GM12874 (cell line): ENCODE data around the gene DTD2.

ENCODE experiments used
- TF ChIP-seq, protein P1 (sequence below): IDR thresholded peaks from 2 replicates; pipeline ENCODE4 v1.5.1; 2011; ENCODE audit warnings: low read depth, mild to moderate bottlenecking, control low read depth, low read length, moderate library complexity; ENCODE audit not compliant: insufficient read depth

Gene DTD2

DNA sequence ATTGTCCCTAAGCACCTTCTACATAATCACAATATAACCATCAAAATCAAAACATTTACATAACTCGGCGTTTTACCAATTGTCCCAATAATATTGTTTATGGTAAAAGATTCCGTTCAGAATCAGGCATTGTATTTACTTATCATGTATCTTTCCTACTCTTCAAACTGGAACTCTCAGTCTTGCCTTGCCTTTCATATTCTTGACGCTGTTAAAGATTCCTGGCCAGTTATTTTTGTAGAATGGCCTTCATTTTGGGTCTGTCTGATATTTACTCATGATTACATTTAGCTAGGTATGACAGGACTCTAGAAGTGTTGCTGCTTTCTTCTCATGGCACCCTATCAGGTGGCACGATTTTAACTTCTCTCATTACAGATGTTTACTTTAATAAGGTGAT is 36.1 kb downstream of the DTD2 start:
- TF ChIP-seq, protein P1, sequence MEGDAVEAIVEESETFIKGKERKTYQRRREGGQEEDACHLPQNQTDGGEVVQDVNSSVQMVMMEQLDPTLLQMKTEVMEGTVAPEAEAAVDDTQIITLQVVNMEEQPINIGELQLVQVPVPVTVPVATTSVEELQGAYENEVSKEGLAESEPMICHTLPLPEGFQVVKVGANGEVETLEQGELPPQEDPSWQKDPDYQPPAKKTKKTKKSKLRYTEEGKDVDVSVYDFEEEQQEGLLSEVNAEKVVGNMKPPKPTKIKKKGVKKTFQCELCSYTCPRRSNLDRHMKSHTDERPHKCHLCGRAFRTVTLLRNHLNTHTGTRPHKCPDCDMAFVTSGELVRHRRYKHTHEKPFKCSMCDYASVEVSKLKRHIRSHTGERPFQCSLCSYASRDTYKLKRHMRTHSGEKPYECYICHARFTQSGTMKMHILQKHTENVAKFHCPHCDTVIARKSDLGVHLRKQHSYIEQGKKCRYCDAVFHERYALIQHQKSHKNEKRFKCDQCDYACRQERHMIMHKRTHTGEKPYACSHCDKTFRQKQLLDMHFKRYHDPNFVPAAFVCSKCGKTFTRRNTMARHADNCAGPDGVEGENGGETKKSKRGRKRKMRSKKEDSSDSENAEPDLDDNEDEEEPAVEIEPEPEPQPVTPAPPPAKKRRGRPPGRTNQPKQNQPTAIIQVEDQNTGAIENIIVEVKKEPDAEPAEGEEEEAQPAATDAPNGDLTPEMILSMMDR, result no peak

DNA sequence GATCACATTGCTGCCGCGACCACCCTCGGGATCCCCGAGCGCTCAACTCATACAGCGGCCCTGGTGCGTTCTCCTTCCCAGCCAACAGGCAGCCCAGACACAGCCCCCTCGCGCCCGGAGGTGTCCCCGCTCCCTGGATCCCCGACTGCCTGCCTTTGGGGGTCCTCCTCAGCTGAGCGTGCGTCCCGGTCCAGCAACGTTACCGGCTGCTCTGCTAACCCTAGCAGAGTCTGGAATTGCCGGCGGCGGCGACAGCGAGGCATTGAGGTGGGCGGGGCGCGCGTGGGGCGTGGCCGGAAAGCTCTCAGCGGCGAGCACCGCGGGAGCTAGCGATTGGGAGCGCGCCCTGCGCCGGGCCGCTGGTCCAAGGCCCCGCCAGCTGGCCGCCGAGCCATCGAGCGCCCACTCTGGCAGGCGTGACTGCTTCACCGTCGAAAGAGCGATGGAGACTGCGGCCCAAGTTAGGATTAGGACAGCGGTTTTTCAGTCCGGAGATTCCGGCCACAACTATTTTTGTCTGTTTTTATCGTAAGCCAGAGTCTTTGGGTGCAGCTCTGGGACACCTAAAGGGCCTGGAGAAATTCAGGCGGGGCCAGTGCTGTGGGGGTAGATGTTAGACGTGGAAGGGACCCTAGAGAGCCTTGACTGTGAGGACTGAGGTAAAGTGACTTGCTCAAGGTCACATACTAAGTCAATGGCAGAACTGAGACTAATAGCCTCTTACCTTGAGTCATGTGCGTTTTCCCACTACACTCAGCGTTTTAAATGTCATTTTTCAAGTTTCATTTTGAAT is 36.8 kb downstream of the DTD2 start, which contains the start of gene HEATR5A:
HEATR5A (minus strand) TSS at position 232 of the 793 bp plus-strand sequence. CDS start 17,575 bp downstream, outside the sequence.
- TF ChIP-seq, protein P1, result peak; percentile 30; the same call in 1 of the 2 replicates

- TF ChIP-seq, protein P1, result no peak
Measured at GRCh38 chr14:31419967-31420318, 37.4 kb downstream of the DTD2 start.

DNA sequence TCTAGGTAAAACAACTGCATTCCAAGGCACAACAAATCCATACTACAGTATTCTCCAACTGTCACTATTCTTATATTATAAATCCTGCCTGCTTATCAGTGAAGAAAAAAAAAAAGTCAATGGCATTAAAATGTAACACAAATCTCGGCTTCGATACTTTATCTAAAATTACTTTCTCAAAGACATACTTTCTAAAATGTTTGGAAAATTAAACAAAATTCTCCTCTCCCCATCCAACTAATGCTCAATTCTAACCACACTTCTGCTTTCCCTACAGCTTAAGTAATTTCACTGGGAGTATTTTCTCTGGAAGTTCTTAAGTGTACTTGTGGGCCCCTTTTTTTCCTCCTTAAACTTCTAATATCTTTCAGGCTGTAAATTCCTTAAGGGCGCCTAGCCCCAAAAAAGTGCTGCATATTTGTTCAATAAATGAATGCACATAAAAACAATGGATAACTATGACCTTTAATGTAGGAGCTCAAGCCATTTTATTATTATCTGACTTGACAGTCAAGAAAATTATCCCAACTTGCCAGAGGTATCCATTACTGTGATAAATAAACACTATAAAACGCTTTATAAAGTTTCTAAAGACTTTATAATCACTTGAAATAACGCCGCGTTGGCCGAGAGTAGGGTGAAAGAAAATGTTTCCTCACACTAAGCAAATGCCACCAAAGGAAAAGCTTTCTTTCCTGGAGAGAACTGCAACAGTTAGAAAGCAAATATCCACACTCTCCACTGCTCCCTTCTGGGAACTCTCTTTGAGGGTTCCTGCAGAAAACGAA is 37.9 kb downstream of the DTD2 start:
- TF ChIP-seq, protein P1, result no peak

- TF ChIP-seq, protein P1, result no peak
Measured at GRCh38 chr14:31418440-31418839, 38.9 kb downstream of the DTD2 start.

GRCh38 chr14:31414190-31414833 is 43.0 kb downstream of the DTD2 start:
- TF ChIP-seq, protein P1, result no peak

DNA sequence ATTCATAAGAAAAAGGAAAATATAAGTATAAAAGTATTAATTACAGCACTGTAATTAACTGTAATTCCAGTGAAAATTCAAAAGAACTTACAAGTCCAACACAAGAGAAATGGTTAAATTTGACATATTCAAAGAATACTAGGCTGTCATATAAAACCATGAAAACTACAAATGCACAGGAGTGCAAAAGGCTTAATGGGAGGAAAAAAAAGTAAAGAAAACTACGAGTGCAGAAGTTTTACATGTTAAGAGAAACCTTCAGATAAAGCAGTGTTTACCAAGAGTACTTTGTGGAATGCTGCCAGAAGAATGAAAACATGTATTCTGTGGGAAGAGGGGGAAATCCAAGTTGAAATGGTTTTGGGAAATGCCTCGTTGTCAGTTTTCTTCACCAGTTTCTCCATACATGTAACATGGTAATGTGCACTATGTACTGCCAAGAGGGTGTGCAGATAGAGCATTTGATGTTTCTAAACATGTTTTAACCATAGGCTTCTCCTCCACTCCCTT is 46.0 kb downstream of the DTD2 start:
- TF ChIP-seq, protein P1, result no peak
